ENCODE results near the gene PRKCB. TPM values are rescaled to one million over a fixed set of nuclear protein-coding genes. Genes with fewer than 3 reads are reported as not detected.

Gene PRKCB
- total RNA-seq, 1 donor from 2014 or later, result 24.1 TPM

DNA sequence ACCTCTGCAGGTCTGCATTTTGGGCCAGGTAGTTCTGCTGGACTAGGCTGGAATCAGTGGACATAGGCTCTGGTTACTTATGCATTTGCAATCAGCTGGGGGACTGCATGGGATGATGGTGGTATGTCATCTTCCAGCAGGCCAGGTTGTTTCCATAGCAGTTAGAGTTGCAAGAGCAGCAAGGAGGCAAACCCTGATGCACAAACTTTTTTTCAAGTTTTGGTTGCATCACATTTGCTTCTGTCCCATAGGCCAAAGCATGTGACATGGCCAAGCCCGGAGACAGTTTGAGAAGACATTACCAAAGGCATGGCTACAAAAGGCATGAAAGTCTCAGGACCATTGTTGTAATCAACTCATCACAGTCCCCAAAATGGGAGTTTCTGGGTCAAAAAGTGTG is 58.2 kb downstream of the PRKCB start:
- DNase-seq (no peak), ATAC-seq (no peak)
- no peak for TF ChIP-seq CTCF (IDR thresholded peaks at IDR 0.05)
- Histone ChIP-seq H3K27ac (no peak overlapping the region), H3K4me1 (no peaks in the 10 kb centered on the region), H3K36me3 (no peaks in the 10 kb centered on the region), H3K27me3 (ENCODE audit: low read depth) (no peaks in the 10 kb centered on the region), H3K4me3 (no peak overlapping the region), H3K9me3 (no peaks in the 10 kb centered on the region)
- intact Hi-C loops (cut with DNase I), result no loop called here

GRCh38 chr16:23895052-23895451 is 59.3 kb downstream of the PRKCB start:
- Histone ChIP-seq H3K27ac (no peak overlapping the region), H3K4me3 (no peak overlapping the region), H3K36me3 (no peaks in the 10 kb centered on the region), H3K27me3 (ENCODE audit: low read depth) (no peaks in the 10 kb centered on the region), H3K4me1 (no peaks in the 10 kb centered on the region), H3K9me3 (no peaks in the 10 kb centered on the region)
- intact Hi-C loops (cut with DNase I), result no loop called here
- TF ChIP-seq CTCF (IDR thresholded peaks at IDR 0.05), result no peak
- ATAC-seq (no peak), DNase-seq (no peak)

DNA sequence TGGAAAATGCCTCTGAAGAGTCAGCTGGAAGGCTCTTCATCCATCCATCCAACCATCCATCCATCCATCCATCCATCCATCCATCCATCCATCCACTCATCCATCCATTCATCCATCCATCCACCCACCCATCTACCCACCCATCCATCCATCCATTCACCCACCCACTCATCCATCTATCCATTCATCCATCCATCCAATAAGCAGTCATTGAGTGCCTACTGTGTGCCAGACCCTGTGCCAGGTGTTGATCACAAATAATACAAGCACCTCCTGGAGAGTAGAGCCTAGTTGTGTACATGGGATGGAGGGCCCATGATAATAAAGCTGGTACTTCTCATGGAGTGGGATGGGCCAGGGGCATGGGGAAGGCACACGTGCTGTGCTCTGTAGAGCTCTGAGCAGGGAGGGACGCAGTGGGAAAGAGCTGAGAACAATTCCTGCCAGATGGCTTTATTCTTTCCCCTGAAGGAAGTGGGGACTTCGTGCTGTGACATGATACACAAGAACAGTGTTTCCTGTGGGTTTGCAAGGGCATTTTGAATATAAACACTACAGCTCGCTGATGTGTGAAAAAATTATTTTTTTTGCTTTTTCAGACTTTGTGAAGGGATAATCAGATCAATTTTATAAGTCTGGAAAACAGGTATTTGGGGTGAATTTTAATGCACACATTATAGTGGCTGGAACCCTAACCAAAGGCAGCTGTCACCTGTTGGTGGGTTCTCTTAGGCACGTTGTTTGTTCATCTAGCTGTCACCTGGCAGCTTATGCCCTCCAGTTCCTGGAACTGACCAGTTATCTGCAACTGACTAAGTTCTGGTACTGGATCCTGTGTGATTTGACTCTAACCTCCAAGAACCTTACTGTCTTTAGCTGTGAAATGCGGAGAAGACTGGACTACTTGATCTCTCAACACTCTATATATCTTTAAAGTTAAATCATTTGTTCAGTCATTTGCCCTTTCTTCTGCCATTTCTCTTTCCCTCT is 61.3 kb downstream of the PRKCB start:
- Histone ChIP-seq H3K36me3 (no peaks in the 10 kb centered on the region), H3K4me3 (no peak overlapping the region), H3K27ac (no peak overlapping the region), H3K27me3 (ENCODE audit: low read depth) (no peaks in the 10 kb centered on the region), H3K4me1 (no peaks in the 10 kb centered on the region), H3K9me3 (no peaks in the 10 kb centered on the region)
- DNase-seq (no peak), ATAC-seq (no peak)
- TF ChIP-seq CTCF (IDR thresholded peaks at IDR 0.05), result no peak
- intact Hi-C loops (cut with DNase I), result no loop called here

GRCh38 chr16:23898682-23899430 is 63.1 kb downstream of the PRKCB start:
- no peaks in the 10 kb centered on the region for H3K27me3 ChIP-seq (ENCODE audit: low read depth)
- TF ChIP-seq CTCF (IDR thresholded peaks at IDR 0.05), result no peak
- H3K4me1 ChIP-seq, result no peaks in the 10 kb centered on the region
- no peaks in the 10 kb centered on the region for H3K9me3 ChIP-seq
- ATAC-seq, result no peak
- H3K4me3 ChIP-seq, result no peak overlapping the region
- H3K27ac ChIP-seq, result no peak overlapping the region
- intact Hi-C loops (cut with DNase I), result no loop called here
- no peaks in the 10 kb centered on the region for H3K36me3 ChIP-seq
- no peak for DNase-seq

- Histone ChIP-seq H3K36me3 (no peaks in the 10 kb centered on the region), H3K9me3 (no peaks in the 10 kb centered on the region), H3K27ac (no peak overlapping the region), H3K27me3 (ENCODE audit: low read depth) (no peaks in the 10 kb centered on the region), H3K4me3 (no peak overlapping the region), H3K4me1 (no peaks in the 10 kb centered on the region)
- ATAC-seq (no peak), DNase-seq (no peak)
- intact Hi-C loops (cut with DNase I), result no loop called here
- TF ChIP-seq CTCF (IDR thresholded peaks at IDR 0.05), result no peak
Measured at GRCh38 chr16:23899869-23900268, 64.1 kb downstream of the PRKCB start.
